ENCODE data around the gene ACSM4.
"Not testable (repeated sequence)": the region's sequence is repeated elsewhere in the genome, so short reads cannot be mapped to it uniquely, and the experiment has no call there.

The ACSM4 gene, protein sequence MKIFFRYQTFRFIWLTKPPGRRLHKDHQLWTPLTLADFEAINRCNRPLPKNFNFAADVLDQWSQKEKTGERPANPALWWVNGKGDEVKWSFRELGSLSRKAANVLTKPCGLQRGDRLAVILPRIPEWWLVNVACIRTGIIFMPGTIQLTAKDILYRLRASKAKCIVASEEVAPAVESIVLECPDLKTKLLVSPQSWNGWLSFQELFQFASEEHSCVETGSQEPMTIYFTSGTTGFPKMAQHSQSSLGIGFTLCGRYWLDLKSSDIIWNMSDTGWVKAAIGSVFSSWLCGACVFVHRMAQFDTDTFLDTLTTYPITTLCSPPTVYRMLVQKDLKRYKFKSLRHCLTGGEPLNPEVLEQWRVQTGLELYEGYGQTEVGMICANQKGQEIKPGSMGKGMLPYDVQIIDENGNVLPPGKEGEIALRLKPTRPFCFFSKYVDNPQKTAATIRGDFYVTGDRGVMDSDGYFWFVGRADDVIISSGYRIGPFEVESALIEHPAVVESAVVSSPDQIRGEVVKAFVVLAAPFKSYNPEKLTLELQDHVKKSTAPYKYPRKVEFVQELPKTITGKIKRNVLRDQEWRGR

DNA sequence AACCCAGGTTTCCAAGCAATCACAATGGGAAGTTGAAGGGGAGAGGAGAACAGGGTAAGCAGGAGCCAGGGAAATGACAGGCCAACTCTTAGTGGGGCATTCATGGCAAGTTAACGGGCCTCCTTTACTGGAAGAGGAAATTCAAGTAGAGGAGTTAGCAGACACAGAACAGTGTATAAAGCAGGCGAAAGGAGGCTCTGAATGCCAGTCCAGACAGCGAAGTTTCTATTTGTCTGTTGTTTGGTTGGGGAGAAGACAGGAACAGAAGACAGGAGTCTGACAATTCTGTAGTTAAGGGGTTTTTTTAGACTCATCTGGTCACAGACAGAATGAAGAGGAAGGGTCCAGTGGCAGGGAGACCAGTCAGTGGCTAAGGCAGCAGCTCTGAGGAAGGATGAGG, at the start of gene ACSM4:
TSS of gene ACSM4 (plus strand) at position 301 of the 400 bp plus-strand sequence. CDS start 260 bp downstream, outside the sequence.
- DNase-seq = no peak

DNA sequence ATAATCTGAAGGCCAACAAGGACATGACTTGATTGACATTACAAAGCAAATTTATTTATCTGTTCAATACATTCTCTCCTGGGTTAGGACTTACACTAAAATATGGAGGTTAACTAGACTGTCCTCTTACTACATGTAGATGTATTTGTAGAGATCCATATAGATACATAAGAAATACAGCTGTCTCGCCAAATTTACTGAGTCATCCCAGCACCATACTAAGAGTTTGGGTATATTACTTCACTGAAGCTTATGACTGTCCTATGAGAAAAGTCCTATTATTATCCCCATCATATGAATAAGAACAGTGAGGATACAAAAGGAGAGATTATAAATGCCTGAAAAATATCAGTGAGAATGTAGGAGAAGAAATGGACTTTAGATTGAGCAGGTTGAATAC, 44.8 kb upstream of the ACSM4 start:
- DNase-seq = no peak

DNA sequence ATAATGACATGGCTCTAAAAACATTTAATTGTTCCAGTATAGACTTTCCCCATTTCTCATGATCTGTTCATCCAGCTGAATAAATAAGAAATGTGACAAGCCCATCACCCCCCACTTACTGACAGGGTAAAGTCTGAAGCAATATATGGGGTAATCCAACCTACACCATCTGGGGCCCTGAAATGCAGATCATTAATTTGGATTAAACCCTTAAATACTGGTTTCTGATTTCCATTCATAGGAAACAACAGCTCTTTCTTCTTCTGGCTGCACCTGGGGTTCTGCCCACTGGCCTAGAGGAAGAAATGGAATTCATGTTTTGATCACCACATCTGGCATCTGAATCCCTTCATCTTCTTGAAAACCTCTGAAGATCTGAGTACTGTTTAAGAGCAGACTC, 39.3 kb upstream of the ACSM4 start:
- no peak for DNase-seq

DNA sequence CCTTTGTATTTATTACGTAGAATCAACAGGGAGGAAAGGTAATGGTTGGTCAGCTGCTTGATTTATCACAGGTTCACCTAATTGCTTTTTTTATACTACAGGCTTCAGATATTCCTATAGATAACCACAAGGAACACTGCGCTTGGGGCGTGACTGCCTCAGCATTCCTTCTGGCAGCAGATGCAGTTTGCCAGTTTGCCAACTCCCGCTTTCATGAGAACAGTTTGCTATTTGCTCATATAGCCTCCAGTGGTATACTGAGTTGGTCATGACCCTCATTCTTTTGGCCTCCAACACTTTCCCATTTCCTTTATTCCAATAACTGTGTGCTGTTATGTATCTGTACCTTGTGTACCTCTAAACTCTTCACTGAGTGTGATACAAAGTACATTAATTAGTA, 38.6 kb upstream of the ACSM4 start:
- no peak for DNase-seq

DNA sequence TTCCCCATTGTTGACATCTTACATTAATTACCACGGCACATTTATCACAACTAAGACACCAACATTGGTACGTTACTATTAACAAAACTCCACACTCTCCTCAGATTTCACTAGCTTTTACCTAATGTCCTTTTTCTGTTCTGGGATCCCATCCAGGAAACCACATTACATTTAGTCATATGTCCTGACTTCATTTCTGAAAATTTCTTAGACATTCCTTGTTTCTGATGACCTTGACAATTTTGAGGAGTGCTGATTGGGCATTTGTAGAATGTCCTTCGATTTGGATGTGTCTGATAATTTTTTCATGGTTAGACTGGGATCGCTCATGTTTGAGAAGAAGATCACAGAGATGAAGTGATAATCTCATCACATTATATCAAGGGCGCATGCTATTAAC, 34.6 kb upstream of the ACSM4 start:
- DNase-seq = no peak

- DNase-seq = no peak
Measured at GRCh38 chr12:7271893-7272514, 31.9 kb upstream of the ACSM4 start.

DNA sequence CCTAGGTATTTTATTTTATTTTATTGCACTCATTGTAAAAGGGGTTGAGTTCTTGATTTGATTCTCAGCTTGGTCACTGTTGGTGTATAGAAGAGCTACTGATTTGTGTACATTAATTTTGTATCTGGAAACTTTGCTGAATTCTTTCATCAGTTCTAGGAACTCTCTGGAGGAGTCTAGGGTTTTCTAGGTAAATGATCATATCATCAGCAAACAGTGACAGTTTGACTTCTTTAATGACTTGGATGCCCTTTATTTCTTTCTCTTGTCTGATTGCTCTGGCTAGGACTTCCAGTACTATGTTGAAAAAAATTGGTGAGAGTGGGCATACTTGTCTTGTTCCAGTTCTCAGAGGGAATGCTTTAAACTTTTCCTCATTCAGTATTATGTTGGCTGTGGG, 28.4 kb upstream of the ACSM4 start:
- not testable (repeated sequence) for DNase-seq

GRCh38 chr12:7282844-7283243, 21.0 kb upstream of the ACSM4 start:
- no peak for DNase-seq

DNA sequence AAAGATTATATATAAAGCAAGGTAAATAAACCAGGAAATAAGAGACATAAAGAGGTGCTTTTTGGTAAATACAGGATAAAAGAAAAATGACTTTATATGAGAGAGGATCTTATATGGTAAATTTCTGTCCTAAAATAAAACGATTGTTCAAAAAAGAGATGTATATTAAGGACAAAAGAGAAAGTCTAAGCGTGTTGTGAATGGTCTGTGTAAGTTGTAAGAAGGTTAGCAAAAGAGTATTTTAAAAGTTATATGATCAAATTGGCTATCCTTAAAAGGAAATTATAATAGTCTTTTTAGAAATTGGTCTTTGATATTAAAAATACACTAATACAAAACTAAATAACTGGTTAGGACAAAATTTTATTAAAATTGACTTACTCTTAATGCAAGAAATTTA, 14.1 kb upstream of the ACSM4 start:
- DNase-seq = no peak

GRCh38 chr12:7290588-7290987, 13.3 kb upstream of the ACSM4 start:
- not testable (repeated sequence) for DNase-seq

DNA sequence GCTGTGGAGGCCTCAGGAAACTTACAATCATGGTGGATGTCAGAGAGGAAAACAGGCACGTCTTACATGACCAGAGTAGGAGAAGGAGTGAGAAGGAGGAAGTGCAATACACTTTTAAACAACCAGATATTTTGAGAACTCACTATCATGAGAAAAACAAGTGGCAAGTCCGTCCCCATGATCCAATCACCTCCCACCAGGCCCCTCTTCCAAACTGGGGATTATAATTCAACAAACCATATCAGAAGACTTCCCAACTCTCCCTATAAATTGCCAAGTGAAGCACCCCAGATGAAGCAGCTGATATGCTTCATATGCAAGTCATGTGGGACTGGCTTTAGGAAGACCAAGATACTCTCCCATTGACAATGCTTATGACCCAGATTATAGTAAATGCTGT, 11.6 kb upstream of the ACSM4 start:
- DNase-seq = no peak

DNA sequence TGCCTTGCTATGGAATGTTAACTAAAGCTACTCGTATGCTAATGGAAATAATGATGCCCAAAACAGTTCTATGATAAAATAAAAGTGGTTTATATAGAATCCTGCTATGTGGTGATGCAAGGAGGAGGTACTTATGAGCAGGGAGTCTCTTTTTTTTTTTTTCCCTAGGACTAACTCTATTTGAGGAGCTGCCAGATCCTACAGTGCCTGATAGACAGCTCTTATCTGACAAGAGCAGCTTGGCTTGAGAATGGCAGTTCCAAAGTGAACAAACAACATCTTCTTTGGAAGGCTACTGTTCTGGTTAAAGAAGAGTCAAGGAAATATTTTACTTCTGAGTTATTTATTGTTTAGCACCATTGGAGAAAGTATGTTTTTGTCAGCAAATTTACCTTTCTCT, 10.2 kb upstream of the ACSM4 start:
- DNase-seq = no peak

DNA sequence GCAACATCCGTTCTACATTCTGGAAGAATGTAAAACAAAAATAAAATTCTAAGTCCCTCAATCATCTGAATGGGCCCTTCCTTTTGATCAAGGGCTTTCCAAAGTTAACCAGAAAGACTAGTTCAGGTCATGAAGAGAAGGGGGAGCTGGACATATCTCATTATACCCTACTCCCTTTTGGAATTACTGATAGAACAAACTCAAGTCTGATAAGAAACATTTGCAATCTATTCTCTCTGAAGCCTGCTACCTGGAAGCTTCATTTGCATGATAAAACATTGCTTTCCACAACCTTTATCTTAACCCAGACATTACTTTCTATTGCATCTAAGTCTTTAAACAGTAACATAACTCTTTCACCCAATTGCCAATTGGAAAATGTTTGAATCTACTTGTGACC, 8.3 kb upstream of the ACSM4 start:
- DNase-seq = no peak

DNA sequence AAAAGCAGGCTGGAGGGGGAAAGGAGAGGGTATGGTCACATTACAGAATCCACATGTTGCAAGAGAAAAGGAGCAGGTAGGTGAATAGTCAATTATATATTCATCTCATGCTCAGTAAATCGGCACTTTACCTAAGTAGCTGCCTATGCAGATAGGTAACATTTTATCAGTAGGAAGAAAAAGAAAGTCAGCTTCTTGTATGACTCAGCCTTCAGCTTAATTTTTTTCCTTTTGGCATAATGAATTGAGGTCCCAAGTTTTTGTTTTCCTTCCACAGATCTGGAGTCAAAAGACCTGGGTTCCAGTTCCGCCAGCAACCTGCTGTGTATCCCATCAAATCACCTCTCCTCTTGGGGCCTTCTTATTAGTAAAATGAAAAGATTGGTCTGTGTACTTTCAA, 6.0 kb upstream of the ACSM4 start:
- DNase-seq = no peak

- DNase-seq = no peak
Measured at GRCh38 chr12:7302266-7302986, 1.4 kb upstream of the ACSM4 start.

GRCh38 chr12:7303230-7303629, 642 bp upstream of the ACSM4 start:
- no peak for DNase-seq

DNA sequence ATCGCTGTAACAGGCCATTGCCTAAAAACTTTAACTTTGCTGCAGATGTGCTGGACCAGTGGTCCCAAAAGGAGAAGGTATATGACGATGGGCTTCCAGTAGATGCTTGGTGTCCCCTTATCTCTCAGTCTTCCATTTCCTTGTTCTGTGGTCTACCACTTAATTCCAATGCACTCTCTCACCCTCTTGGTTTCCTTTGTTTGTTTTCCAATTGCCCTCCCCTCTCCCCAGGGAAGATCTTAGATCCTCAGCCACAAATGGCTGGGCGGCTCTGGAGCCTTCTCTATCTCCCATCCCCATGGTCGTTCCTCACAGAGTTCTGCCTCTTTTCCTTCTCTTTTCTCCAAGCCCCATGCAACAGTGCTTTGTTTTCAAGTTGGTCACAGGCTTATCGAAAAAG, 584 bp downstream of the ACSM4 start:
- DNase-seq = no peak

- DNase-seq = no peak
Measured at GRCh38 chr12:7310070-7310469, 6.2 kb downstream of the ACSM4 start.

DNA sequence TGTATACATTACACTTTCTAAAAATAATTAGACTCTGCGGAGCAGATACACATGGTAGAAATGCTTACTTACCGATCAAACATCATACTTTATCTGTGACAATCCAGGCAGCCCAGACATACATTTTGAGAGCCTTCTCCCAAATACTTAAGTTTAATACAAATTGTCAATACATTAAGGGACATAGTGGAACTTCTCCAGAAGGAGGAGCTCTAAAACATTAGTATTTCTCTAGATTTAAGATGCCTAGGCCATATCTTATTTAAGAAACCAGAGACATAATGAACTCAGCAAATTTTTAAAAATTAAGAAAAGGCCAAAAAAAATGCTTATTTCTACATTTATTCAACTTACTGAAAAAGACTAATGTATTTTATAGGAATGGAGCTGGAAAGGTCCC, 16.1 kb downstream of the ACSM4 start:
- no peak for DNase-seq

DNA sequence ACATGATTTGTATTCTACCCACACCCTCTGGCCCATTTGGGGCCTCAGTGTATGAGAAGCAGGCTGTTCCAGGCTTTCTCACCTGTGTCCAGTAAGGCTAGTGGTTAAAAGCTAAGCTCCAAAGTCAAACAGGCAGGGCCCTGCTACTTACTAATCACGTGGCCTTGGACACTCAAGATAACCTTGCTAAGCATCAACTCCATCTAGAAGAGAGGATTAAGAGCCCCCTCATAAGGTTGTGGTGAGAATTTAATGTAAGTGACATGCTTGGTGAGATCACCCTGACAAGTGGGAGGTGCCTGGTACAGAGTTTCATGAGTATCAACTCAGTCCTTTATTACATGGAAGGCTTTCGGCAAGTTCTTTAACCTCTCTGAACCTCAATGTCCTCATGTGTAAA, 17.8 kb downstream of the ACSM4 start:
- no peak for DNase-seq

GRCh38 chr12:7322599-7322998, 18.7 kb downstream of the ACSM4 start:
- DNase-seq = no peak

GRCh38 chr12:7324176-7324575, 20.3 kb downstream of the ACSM4 start:
- no peak for DNase-seq

- DNase-seq = no peak
Measured at GRCh38 chr12:7327918-7328317, 24.0 kb downstream of the ACSM4 start.

DNA sequence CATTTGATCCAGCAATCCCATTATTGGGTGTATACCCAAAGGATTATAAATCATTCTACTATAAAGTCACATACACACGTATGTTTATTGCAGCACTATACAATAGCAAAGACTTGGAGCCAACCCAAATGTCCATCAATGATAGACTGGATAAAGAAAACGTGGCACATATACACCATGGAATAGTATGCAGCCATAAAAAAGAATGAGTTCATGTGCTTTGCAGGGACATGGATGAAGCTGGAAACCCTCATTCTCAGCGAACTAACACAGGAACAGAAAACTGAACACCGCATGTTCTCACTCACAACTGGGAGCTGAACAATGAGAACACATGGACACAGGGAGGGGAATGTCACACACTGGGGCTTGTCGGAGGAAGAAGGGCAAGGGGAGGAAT, 33.9 kb downstream of the ACSM4 start:
- not testable (repeated sequence) for DNase-seq

Measured in NCI-H774 (cell line).